ENCODE results near the gene CCNT1. TPM values are rescaled to one million over a fixed set of nuclear protein-coding genes. Genes with fewer than 3 reads are reported as not detected.
"Not testable (repeated sequence)": the region's sequence is repeated elsewhere in the genome, so short reads cannot be mapped to it uniquely, and the experiment has no call there.

The CCNT1 gene
- total and polyA plus RNA-seq, 10 donors, result 4.0 to 53.4 (median 37.4) TPM

DNA sequence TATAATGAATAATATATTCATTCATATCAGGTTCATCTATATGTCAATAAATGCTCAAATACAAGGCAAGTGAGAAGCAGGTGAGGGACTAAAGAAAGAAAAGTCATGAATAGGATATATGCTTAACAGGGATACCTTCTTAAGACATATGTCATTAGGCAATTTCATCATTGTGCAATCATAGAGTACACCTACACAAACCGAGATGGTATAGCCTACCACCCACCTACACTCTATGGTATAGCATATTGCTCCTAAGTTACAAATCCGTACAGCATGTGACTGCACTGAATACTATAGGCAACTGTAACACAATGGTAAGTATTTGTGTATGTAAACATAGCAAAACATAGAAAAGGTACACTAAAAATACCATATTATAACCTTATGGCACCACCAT, 73.5 kb downstream of the CCNT1 start:
- TF ChIP-seq POLR2AphosphoS5 (IDR thresholded peaks at IDR 0.05) (no peak), POLR2A (IDR thresholded peaks at IDR 0.05) (no peak)
- TF ChIP-seq, protein P1, sequence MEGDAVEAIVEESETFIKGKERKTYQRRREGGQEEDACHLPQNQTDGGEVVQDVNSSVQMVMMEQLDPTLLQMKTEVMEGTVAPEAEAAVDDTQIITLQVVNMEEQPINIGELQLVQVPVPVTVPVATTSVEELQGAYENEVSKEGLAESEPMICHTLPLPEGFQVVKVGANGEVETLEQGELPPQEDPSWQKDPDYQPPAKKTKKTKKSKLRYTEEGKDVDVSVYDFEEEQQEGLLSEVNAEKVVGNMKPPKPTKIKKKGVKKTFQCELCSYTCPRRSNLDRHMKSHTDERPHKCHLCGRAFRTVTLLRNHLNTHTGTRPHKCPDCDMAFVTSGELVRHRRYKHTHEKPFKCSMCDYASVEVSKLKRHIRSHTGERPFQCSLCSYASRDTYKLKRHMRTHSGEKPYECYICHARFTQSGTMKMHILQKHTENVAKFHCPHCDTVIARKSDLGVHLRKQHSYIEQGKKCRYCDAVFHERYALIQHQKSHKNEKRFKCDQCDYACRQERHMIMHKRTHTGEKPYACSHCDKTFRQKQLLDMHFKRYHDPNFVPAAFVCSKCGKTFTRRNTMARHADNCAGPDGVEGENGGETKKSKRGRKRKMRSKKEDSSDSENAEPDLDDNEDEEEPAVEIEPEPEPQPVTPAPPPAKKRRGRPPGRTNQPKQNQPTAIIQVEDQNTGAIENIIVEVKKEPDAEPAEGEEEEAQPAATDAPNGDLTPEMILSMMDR (IDR thresholded peaks at IDR 0.05 in 8 of 11, conservative IDR thresholded peaks at IDR 0.05 in 3 of 11), result no peak
- intact Hi-C loops (cut with DNase I; ENCODE audit: low total_unique reads), result no loop called here
- H3K36me3 ChIP-seq, result peaks cover 0 to 51% (median 3%) of the 10 kb centered on the region in 6 donors
- peaks cover 0 to 13% (median 5%) of the 10 kb centered on the region in 8 donors for H3K9me3 ChIP-seq
- H3K4me3 ChIP-seq, result no peak overlapping the region
- no peaks in the 10 kb centered on the region for H3K4me1 ChIP-seq
- DNase-seq, result no peak
- H3K27me3 ChIP-seq (replicated peaks in 1 of 7), result no peaks in the 10 kb centered on the region
- 92 to 99% (median 94%) methylated on average over 2 of the region's 2 CpGs for WGBS, 5 donors
- H3K27ac ChIP-seq, result no peak overlapping the region

DNA sequence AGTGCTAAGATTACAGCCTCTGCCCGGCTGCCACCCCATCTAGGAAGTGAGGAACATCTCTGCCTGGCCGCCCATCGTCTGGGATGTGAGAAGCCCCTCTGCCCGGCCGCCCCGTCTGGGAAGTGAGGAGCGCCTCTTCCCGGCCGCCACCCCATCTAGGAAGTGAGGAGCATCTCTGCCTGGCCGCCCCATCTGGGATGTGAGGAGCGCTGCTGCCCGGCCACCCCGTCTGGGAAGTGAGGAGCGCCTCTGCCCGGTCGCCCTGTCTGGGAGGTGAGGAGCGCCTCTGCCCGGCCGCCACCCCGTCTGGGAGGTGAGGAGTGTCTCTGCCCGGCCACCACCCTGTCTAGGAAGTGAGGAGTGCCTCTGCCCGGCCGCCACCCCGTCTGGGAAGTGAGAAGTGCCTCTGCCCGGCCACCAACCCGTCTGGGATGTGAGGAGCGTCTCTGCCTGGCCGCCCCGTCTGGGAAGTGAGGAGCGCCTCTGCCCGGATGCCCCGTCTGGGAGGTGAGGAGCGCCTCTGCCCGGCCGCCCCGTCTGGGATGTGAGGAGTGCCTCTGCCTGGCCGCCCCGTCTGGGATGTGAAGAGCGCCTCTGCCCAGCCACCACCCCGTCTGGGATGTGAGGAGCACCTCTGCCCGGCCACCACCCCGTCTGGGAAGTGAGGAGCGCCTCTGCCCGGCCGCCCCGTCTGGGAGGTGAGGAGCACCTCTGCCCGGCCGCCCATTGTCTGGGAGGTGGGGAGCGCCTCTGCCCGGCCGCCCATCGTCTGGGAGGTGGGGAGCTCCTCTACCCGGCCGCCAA, 74.6 kb downstream of the CCNT1 start:
- H3K27me3 ChIP-seq (replicated peaks in 1 of 7); H3K4me1 ChIP-seq; DNase-seq; intact Hi-C loops (cut with DNase I; ENCODE audit: low total_unique reads); H3K27ac ChIP-seq; H3K4me3 ChIP-seq: not testable (repeated sequence)
- WGBS, 5 donors, result 89 to 97% (median 96%) methylated on average over 26 to 54 of the region's 54 CpGs
- H3K36me3 ChIP-seq, result peaks cover 0 to 47% (median 3%) of the 10 kb centered on the region in 6 donors
- H3K9me3 ChIP-seq, result peaks cover 0 to 13% (median 5%) of the 10 kb centered on the region in 8 donors

DNA sequence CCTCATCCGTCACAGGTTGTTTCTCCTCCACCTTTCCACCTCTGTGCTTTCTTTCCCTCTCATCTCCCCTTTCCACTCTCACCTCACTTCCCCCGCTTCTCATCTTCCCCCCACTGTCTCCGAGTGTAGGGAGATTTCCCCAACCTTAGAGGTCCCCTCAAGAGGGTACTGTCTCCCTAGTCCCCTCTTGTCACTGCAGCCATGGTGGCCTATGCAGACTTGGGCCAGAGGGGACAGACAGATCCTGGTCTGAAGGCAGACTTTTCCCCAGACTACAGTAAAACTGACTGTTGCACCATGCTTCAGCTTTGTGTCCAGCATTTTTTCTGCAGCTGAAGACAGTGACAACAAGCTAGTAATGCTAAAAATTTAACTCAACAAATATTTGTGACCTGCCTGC, 75.7 kb downstream of the CCNT1 start:
- intact Hi-C loops (cut with DNase I; ENCODE audit: low total_unique reads), result no loop called here
- Histone ChIP-seq H3K36me3 (peaks cover 0 to 40% (median 0%) of the 10 kb centered on the region in 6 donors), H3K4me1 (no peaks in the 10 kb centered on the region), H3K27me3 (replicated peaks in 1 of 7) (no peaks in the 10 kb centered on the region), H3K4me3 (no peak overlapping the region), H3K9me3 (peaks cover 0 to 13% (median 5%) of the 10 kb centered on the region in 8 donors), H3K27ac (no peak overlapping the region)
- TF ChIP-seq, protein P1 (IDR thresholded peaks at IDR 0.05 in 8 of 11, conservative IDR thresholded peaks at IDR 0.05 in 3 of 11), result no peak
- no peak for TF ChIP-seq POLR2A (IDR thresholded peaks at IDR 0.05)
- no peak for TF ChIP-seq POLR2AphosphoS5 (IDR thresholded peaks at IDR 0.05)
- 89 to 98% (median 93%) methylated on average over 3 of the region's 3 CpGs for WGBS, 5 donors
- no peak for DNase-seq

DNA sequence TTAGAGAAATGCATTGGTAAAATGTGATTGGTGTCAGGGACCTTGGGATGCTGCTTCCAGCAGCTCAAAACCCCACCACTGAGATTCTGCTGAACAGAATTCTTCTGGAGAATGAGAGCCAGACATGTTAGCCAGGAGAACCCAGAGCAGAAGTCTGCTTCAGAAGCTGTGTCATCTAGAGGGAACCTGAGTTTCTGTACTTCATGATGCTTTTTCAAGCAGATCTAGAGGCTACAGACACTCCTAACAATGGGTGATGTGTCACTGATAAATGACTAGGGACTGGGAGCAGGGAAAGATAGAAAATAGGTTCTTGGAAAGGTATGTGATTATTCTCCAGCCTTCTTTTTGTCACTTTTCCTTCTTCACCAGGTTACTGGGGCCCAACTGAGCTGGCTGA, 76.1 kb downstream of the CCNT1 start:
- Histone ChIP-seq H3K36me3 (peaks cover 0 to 36% (median 0%) of the 10 kb centered on the region in 6 donors), H3K9me3 (peaks cover 0 to 13% (median 5%) of the 10 kb centered on the region in 8 donors), H3K4me3 (no peak overlapping the region), H3K27ac (no peak overlapping the region), H3K27me3 (replicated peaks in 1 of 7) (no peaks in the 10 kb centered on the region), H3K4me1 (no peaks in the 10 kb centered on the region)
- TF ChIP-seq POLR2A (IDR thresholded peaks at IDR 0.05) (no peak), POLR2AphosphoS5 (IDR thresholded peaks at IDR 0.05) (no peak)
- TF ChIP-seq, protein P1 (IDR thresholded peaks at IDR 0.05 in 8 of 11, conservative IDR thresholded peaks at IDR 0.05 in 3 of 11), result no peak
- DNase-seq, result no peak
- intact Hi-C loops (cut with DNase I; ENCODE audit: low total_unique reads), result no loop called here

Small RNAs within 50 kb of the gene (microRNA-seq; reads per million reads assigned to microRNA genes)
- 1.4 to 4.0 (median 3.5) reads per million in 3 donors for gene MIR1291

Small RNAs within 50 kb of the gene (small RNA-seq; reads per million reads assigned to genes)
- gene MIR1291 (0 reads per million in 4 donors), gene SNORA2A (0.62 to 2.4 (median 0.98) reads per million in 4 donors), gene SNORA2B (2.6 to 4.8 (median 4.0) reads per million in 4 donors), gene SNORA2C (0 to 0.15 (median 0.07) reads per million in 4 donors)

Other genes starting within 250 kb of the CCNT1 start
- gene ANP32D, start 244.1 kb downstream of the CCNT1 start, total RNA-seq, result under 1 TPM in 1 of 7 donors, not detected in 6; 0.52 TPM
- not detected for gene ANP32D, start 244.1 kb downstream of the CCNT1 start, polyA plus RNA-seq
- not detected for gene C12orf54, start 234.2 kb downstream of the CCNT1 start, total RNA-seq
- gene C12orf54, start 234.2 kb downstream of the CCNT1 start, polyA plus RNA-seq, result under 1 TPM in 2 of 3 donors, not detected in 1; 0.38 to 0.61 TPM
- gene OR8S1, start 191.1 kb downstream of the CCNT1 start, total RNA-seq, result not detected
- not detected for gene OR8S1, start 191.1 kb downstream of the CCNT1 start, polyA plus RNA-seq
- gene LALBA, start 146.7 kb downstream of the CCNT1 start, total RNA-seq, result not detected
- gene LALBA, start 146.7 kb downstream of the CCNT1 start, polyA plus RNA-seq, result not detected
- gene KANSL2, start 34.5 kb downstream of the CCNT1 start, total RNA-seq, result 10 to 100 TPM; 28.4 to 50.7 (median 31.6) TPM
- gene KANSL2, start 34.5 kb downstream of the CCNT1 start, polyA plus RNA-seq, result 10 to 100 TPM; 38.3 to 48.4 (median 43.3) TPM
- gene ADCY6, start 72.4 kb upstream of the CCNT1 start, total RNA-seq, result 10 to 100 TPM; 10.3 to 20.4 (median 14.4) TPM
- 1 to 10 TPM; 1.6 to 5.7 (median 2.3) TPM for gene ADCY6, start 72.4 kb upstream of the CCNT1 start, polyA plus RNA-seq
- gene CACNB3, start 101.8 kb upstream of the CCNT1 start, total RNA-seq, result 10 to 100 TPM in 3 of 7 donors, 1 to 10 TPM in 4; 4.7 to 16.1 (median 8.4) TPM
- gene CACNB3, start 101.8 kb upstream of the CCNT1 start, polyA plus RNA-seq, result 1 to 10 TPM; 2.5 to 4.6 (median 4.3) TPM
- gene DDX23, start 135.5 kb upstream of the CCNT1 start, total RNA-seq, result 100 to 1,000 TPM in 3 of 7 donors, 10 to 100 TPM in 4; 71.7 to 104 (median 91.7) TPM
- 10 to 100 TPM; 33.1 to 54.9 (median 49.2) TPM for gene DDX23, start 135.5 kb upstream of the CCNT1 start, polyA plus RNA-seq
- 1 to 10 TPM in 5 of 7 donors, under 1 TPM in 2; 0.69 to 3.0 (median 1.5) TPM for gene RND1, start 149.2 kb upstream of the CCNT1 start, total RNA-seq
- under 1 TPM; 0.65 to 0.93 (median 0.86) TPM for gene RND1, start 149.2 kb upstream of the CCNT1 start, polyA plus RNA-seq
- gene FKBP11, start 208.8 kb upstream of the CCNT1 start, total RNA-seq, result 10 to 100 TPM; 27.8 to 73.8 (median 43.2) TPM
- 10 to 100 TPM; 31.8 to 49.8 (median 37.9) TPM for gene FKBP11, start 208.8 kb upstream of the CCNT1 start, polyA plus RNA-seq
- gene ARF3, start 240.8 kb upstream of the CCNT1 start, total RNA-seq, result 100 to 1,000 TPM in 4 of 7 donors, 10 to 100 TPM in 3; 66.8 to 152 (median 125) TPM
- gene ARF3, start 240.8 kb upstream of the CCNT1 start, polyA plus RNA-seq, result 10 to 100 TPM; 22.2 to 54.1 (median 31.2) TPM

Measured in spleen (tissue), 11 donors.